Karpas-422 (cell line): ENCODE results near the gene FAM193B. TPM values are rescaled to one million over a fixed set of nuclear protein-coding genes. Genes with fewer than 3 reads are reported as not detected.

Experiments
- DNase-seq: peaks from one replicate; pipeline ENCODE4 v3.0.0-alpha.2; 2015
- H2AFZ ChIP-seq: fragments of 200-600 bp; sonication (generic); 2 replicates; pipeline ENCODE4 v1.6.1; 2014; ENCODE audit warnings: antibody characterized with exemption, low read length, mixed read lengths
- H3K27ac ChIP-seq: fragments of 200-600 bp; sonication (generic); 2 replicates; pipeline ENCODE4 v1.5.1; 2014; ENCODE audit warnings: mild to moderate bottlenecking, low read length, moderate library complexity
- H3K27me3 ChIP-seq: fragments of 200-600 bp; sonication (generic); 2 replicates; pipeline ENCODE4 v1.6.1; 2014; ENCODE audit warnings: low read length, mixed read lengths
- H3K36me3 ChIP-seq: fragments of 200-600 bp; sonication (generic); 2 replicates; pipeline ENCODE4 v1.6.1; 2014; ENCODE audit warnings: low read length, mixed read lengths; ENCODE audit not compliant: insufficient read depth
- H3K4me1 ChIP-seq: fragments of 200-600 bp; sonication (generic); 2 replicates; pipeline ENCODE4 v1.6.1; 2014; ENCODE audit warnings: mild to moderate bottlenecking, low read length, mixed read lengths
- H3K4me2 ChIP-seq: fragments of 200-600 bp; sonication (generic); 2 replicates; pipeline ENCODE4 v1.6.1; 2014; ENCODE audit warnings: low read length, low read depth, mild to moderate bottlenecking; ENCODE audit not compliant: poor library complexity, severe bottlenecking
- H3K4me3 ChIP-seq: fragments of 200-600 bp; sonication (generic); 2 replicates; pipeline ENCODE4 v1.5.1; 2014; ENCODE audit warnings: mild to moderate bottlenecking, antibody characterized with exemption, low read length, mixed read lengths
- H3K79me2 ChIP-seq: fragments of 200-600 bp; sonication (generic); 2 replicates; pipeline ENCODE4 v1.6.1; 2014; ENCODE audit warnings: mild to moderate bottlenecking, low read length, mixed read lengths
- H3K9ac ChIP-seq: fragments of 200-600 bp; sonication (generic); 2 replicates; pipeline ENCODE4 v1.6.0; 2014; ENCODE audit warnings: low read length
- H3K9me2 ChIP-seq: fragments of 200-600 bp; sonication (generic), shearing (Covaris generic); replicated peaks from 2 replicates; pipeline ENCODE4 v1.6.0; 2014; ENCODE audit warnings: mild to moderate bottlenecking, low read length, moderate library complexity; ENCODE audit not compliant: insufficient read depth
- H3K9me3 ChIP-seq: fragments of 300-700, 200-600 bp; sonication (generic); 2 replicates; pipeline ENCODE4 v1.6.1; 2014; ENCODE audit warnings: low read length, mixed read lengths
- H4K20me1 ChIP-seq: fragments of 200-600 bp; sonication (generic); 2 replicates; pipeline ENCODE4 v1.6.1; 2014; ENCODE audit warnings: mild to moderate bottlenecking, antibody characterized with exemption, low read length, low read depth; ENCODE audit not compliant: insufficient read depth
- total RNA-seq: library from RNA; depleted of rRNA; stranded (reverse); fragments of >200 nt; shearing (Covaris generic); gene quantifications from 2 replicates; pipeline ENCODE4 v1.2.3, GENCODE V29; 2014; ENCODE audit warnings: low replicate concordance; rRNA removed

Gene FAM193B
- total RNA-seq, 1 experiment from 2014 or later, result 48.3 TPM

- Histone ChIP-seq H3K4me3 (peak within 1 kb of the TSS; percentile 78), H3K36me3 (peaks cover under 1% of the 10 kb centered on the region; the same call in 1 of the 2 replicates), H3K9me3 (no peaks in the 10 kb centered on the region), H4K20me1 (no peaks in the 10 kb centered on the region; the same call in 1 of the 2 replicates), H2AFZ (no peak within 1 kb of the TSS), H3K4me2 (peak within 1 kb of the TSS; percentile 80), H3K79me2 (peaks cover 23% of the 10 kb centered on the region), H3K27ac (peak within 1 kb of the TSS; percentile 61), H3K27me3 (no peaks in the 10 kb centered on the region), H3K9ac (peak within 1 kb of the TSS; percentile 76), H3K4me1 (peaks cover 25% of the 10 kb centered on the region), H3K9me2 (no peaks in the 10 kb centered on the region)
- DNase-seq, result peak; percentile 83
These were observed 80.8 kb downstream of the FAM193B start, which contains the start of gene DBN1 for GRCh38 chr5:177473443-177474001. DBN1 (minus strand) TSS chr5:177473634; CDS start chr5:177473521, 113 bp downstream.

- no peak overlapping the region for H2AFZ ChIP-seq
These were observed 81.6 kb downstream of the FAM193B start for GRCh38 chr5:177472460-177473442.

DNA sequence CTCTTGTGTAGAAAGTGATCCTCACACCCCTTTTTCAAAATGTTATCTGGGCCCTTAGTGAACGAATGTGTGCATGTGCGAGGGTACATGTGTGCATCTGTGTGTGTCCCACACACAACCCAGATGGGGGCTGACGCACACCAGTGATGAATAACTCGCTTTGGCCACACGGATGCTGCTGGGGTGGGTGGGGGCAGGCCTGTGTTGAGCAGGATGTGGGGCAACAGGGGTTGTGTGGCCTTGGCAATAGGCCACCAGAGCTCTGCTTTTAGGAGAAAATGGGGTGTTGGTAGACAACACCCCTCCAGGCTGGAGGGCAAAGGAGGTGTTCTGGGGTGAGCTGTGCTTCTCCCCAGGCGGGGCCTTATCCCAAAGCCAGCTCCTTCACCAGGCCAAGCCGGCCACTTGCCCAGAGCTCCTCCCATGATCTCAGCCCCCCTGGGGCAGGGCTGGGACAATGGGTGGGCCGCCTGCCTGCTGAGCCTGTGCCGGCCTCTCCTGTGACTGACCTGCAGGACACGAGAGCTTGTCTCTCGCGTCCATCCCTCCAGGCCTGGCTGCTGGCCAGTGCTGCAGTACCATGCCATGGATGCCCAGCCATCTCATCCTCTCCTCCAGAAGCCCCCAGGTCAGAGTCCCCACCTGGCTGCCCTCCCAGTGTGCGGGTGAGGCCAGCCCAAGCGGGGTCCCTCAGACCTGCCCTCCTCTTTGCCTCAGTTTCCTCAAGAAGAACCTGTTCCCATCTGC lies 82.6 kb downstream of the FAM193B start:
- Histone ChIP-seq H2AFZ (no peak overlapping the region), H3K9me2 (no peaks in the 10 kb centered on the region), H3K4me2 (peak overlapping the region; percentile 80), H3K4me3 (peak overlapping the region; percentile 78), H3K27ac (peak overlapping the region; percentile 61), H3K4me1 (peaks cover 25% of the 10 kb centered on the region), H3K36me3 (peaks cover 6% of the 10 kb centered on the region; the same call in 1 of the 2 replicates), H3K9ac (peak overlapping the region; percentile 76), H4K20me1 (no peaks in the 10 kb centered on the region; the same call in 1 of the 2 replicates), H3K9me3 (no peaks in the 10 kb centered on the region), H3K27me3 (no peaks in the 10 kb centered on the region), H3K79me2 (peaks cover 23% of the 10 kb centered on the region)
- no peak for DNase-seq

More at GRCh38 chr5:177472460-177473442, 81.6 kb downstream of the FAM193B start:
- peaks cover 23% of the 10 kb centered on the region for H3K79me2 ChIP-seq
- peak overlapping the region; percentile 61 for H3K27ac ChIP-seq
- H3K4me2 ChIP-seq, result peak overlapping the region; percentile 80
- H3K36me3 ChIP-seq, result peaks cover 6% of the 10 kb centered on the region; the same call in 1 of the 2 replicates
- H3K4me3 ChIP-seq, result peak overlapping the region; percentile 78
- no peaks in the 10 kb centered on the region for H3K9me3 ChIP-seq
- peak; percentile 83 for DNase-seq
- no peaks in the 10 kb centered on the region; the same call in 1 of the 2 replicates for H4K20me1 ChIP-seq
- no peaks in the 10 kb centered on the region for H3K27me3 ChIP-seq
- H3K9ac ChIP-seq, result peak overlapping the region; percentile 76
- H3K9me2 ChIP-seq, result no peaks in the 10 kb centered on the region
- H3K4me1 ChIP-seq, result peaks cover 25% of the 10 kb centered on the region

GRCh38 chr5:177470759-177471536 lies 83.4 kb downstream of the FAM193B start:
- Histone ChIP-seq H3K4me1 (peaks cover 25% of the 10 kb centered on the region), H3K27me3 (no peaks in the 10 kb centered on the region), H3K9me3 (no peaks in the 10 kb centered on the region), H3K27ac (no peak overlapping the region), H2AFZ (no peak overlapping the region), H3K79me2 (peaks cover 23% of the 10 kb centered on the region), H3K9ac (no peak overlapping the region), H3K4me2 (no peak overlapping the region), H3K36me3 (peaks cover 10% of the 10 kb centered on the region), H3K9me2 (no peaks in the 10 kb centered on the region), H4K20me1 (no peaks in the 10 kb centered on the region; the same call in 1 of the 2 replicates), H3K4me3 (no peak overlapping the region)
- DNase-seq, result no peak

Other genes with a start within 250 kb of the FAM193B start
- gene MXD3, start 242.7 kb downstream of the FAM193B start, total RNA-seq, result 12.6 and 18.3 TPM in 2 replicates
- gene LMAN2, start 202.9 kb downstream of the FAM193B start, total RNA-seq, result 116 and 256 TPM in 2 replicates
- 22.6 and 70.8 TPM in 2 replicates for gene RGS14, start 196.6 kb downstream of the FAM193B start, total RNA-seq
- gene SLC34A1, start 170.1 kb downstream of the FAM193B start, total RNA-seq, result not detected in 2 replicates
- not detected in 2 replicates for gene PFN3, start 153.9 kb downstream of the FAM193B start, total RNA-seq
- 6.0 and 6.5 TPM in 2 replicates for gene F12, start 145.0 kb downstream of the FAM193B start, total RNA-seq
- gene GRK6, start 127.9 kb downstream of the FAM193B start, total RNA-seq, result 45.5 and 79.1 TPM in 2 replicates
- 26.8 and 59.4 TPM in 2 replicates for gene PRR7, start 107.7 kb downstream of the FAM193B start, total RNA-seq
- gene DBN1, start 80.9 kb downstream of the FAM193B start, total RNA-seq, result 29.1 and 72.7 TPM in 2 replicates
- gene PDLIM7, start 57.0 kb downstream of the FAM193B start, total RNA-seq, result 53.6 and 138 TPM in 2 replicates
- gene DOK3, start 44.7 kb downstream of the FAM193B start, total RNA-seq, result 138 and 188 TPM in 2 replicates
- gene DDX41, start 37.6 kb downstream of the FAM193B start, total RNA-seq, result 104 and 195 TPM in 2 replicates
- gene TMED9, start 37.6 kb upstream of the FAM193B start, total RNA-seq, result 33.2 and 69.3 TPM in 2 replicates
- 24.8 and 42.2 TPM in 2 replicates for gene B4GALT7, start 45.6 kb upstream of the FAM193B start, total RNA-seq
- 0.61 TPM in 1 of 2 replicates, not detected in the other for gene FAM153A, start 228.3 kb upstream of the FAM193B start, total RNA-seq